Immature natural killer cell (primary cell): ENCODE measurements around the gene ITPR1. TPM values are rescaled to one million over a fixed set of nuclear protein-coding genes. Genes with fewer than 3 reads are reported as not detected.
A peak's percentile ranks its signal among the peaks of the same experiment; 100 is the strongest.

Source experiments
- DNase-seq, 3 donors: peaks; one replicate each; pipeline ENCODE4 v3.0.0; 2022; ENCODE audit warnings: mixed read lengths in 1 of 3
- H3K27ac Mint-ChIP-seq, 6 donors: one replicate each; pipeline ENCODE4 v1.8.0; 2020; ENCODE audit warnings: mixed read lengths in 6 of 6, mild to moderate bottlenecking in 5 of 6, inconsistent platforms in 4 of 6, moderate library complexity in 3 of 6
- H3K27me3 Mint-ChIP-seq, 3 donors: one replicate each; pipeline ENCODE4 v1.8.0; 2020 to 2021; ENCODE audit warnings: low read depth in 3 of 3, mild to moderate bottlenecking in 3 of 3, mixed read lengths in 3 of 3, moderate library complexity in 3 of 3, inconsistent platforms in 1 of 3
- H3K36me3 Mint-ChIP-seq, 3 donors: one replicate each; pipeline ENCODE4 v1.8.0; 2020; ENCODE audit warnings: mixed read lengths in 3 of 3, inconsistent platforms in 2 of 3, mild to moderate bottlenecking in 2 of 3
- H3K4me1 Mint-ChIP-seq, 2 donors: one replicate each; pipeline ENCODE4 v1.8.0; 2020; ENCODE audit warnings: inconsistent platforms in 2 of 2, mild to moderate bottlenecking in 2 of 2, mixed read lengths in 2 of 2, moderate library complexity in 1 of 2
- H3K4me3 Mint-ChIP-seq, 5 donors: one replicate each; pipeline ENCODE4 v1.8.0; 2020; ENCODE audit warnings: mild to moderate bottlenecking in 5 of 5, mixed read lengths in 5 of 5, inconsistent platforms in 3 of 5, moderate library complexity in 3 of 5
- H3K9me3 Mint-ChIP-seq, 6 donors: one replicate each; pipeline ENCODE4 v1.8.0; 2020; ENCODE audit warnings: mild to moderate bottlenecking in 6 of 6, mixed read lengths in 6 of 6, inconsistent platforms in 4 of 6, moderate library complexity in 3 of 6
- polyA plus RNA-seq, 3 donors: library from polyadenylated mRNA; unstranded; fragments of 300-500 nt; fragmentation: Illumina TruSeq; gene quantifications; one replicate each; pipeline ENCODE4 v1.2.3, GENCODE V29; 2021

ITPR1 gene
- polyA plus RNA-seq, 3 donors from 2014 or later = 3.0 to 14.7 (median 7.6) TPM

GRCh38 chr3:4508048-4508981, 15.2 kb downstream of the ITPR1 start:
- H3K4me3 Mint-ChIP-seq = peak overlapping the region in 3 of 5 donors; percentile 5 to 68 (median 19)
- peaks cover 0 to 2% (median 0%) of the 10 kb centered on the region in 3 donors for H3K27me3 Mint-ChIP-seq
- no peaks in the 10 kb centered on the region for H3K9me3 Mint-ChIP-seq
- H3K4me1 Mint-ChIP-seq = peaks cover 54% of the 10 kb centered on the region in 2 donors
- peak overlapping the region in 4 of 6 donors; percentile 26 to 93 (median 81) for H3K27ac Mint-ChIP-seq
- H3K36me3 Mint-ChIP-seq = peaks cover 4 to 14% (median 5%) of the 10 kb centered on the region in 3 donors
- DNase-seq = no peak

GRCh38 chr3:4509043-4509442, 15.9 kb downstream of the ITPR1 start:
- H3K9me3 Mint-ChIP-seq = no peaks in the 10 kb centered on the region
- peaks cover 4 to 14% (median 5%) of the 10 kb centered on the region in 3 donors for H3K36me3 Mint-ChIP-seq
- no peak overlapping the region for H3K4me3 Mint-ChIP-seq
- H3K4me1 Mint-ChIP-seq = peaks cover 46 to 47% of the 10 kb centered on the region in 2 donors
- DNase-seq = no peak
- no peak overlapping the region for H3K27ac Mint-ChIP-seq
- peaks cover 0 to 2% (median 0%) of the 10 kb centered on the region in 3 donors for H3K27me3 Mint-ChIP-seq

DNA sequence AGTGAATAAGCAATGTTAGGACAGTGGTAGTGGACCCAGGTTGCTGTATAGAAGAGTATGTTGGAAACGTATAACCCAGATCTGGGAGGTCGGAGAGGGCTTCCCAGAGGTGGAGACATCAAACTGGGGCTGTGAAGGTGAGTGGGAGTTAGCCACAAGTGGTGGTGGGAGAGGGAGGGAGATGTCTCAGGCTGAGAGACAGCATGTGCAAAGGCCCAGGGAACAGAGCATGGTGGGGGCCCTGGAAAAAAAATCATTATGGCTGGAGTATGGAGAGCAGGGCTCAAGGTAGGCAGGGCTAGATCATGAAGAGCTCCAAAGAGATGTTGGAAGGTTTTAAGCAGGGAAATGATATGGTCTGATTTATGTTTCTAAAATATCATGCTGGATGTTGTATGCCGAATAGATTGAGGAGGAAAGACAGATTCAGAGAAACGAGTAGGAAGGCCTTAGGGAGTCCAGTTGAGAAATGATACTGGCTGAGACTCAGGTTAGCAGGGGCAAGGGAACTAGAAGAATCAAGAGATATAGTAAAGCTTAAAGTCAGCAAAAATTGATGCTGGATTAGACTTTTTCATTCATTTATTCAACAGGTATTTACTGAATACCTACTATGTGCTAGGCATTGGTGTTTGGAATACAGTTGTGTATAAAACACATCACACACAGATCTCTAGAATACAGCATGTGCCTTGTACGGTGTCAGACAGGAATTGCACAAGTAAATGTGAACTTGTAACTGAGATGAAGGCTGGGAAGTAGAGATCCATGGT, 17.0 kb downstream of the ITPR1 start:
- Mint-ChIP-seq H3K27me3 (peaks cover 0 to 2% (median 0%) of the 10 kb centered on the region in 3 donors), H3K36me3 (peaks cover 4 to 14% (median 5%) of the 10 kb centered on the region in 3 donors), H3K9me3 (no peaks in the 10 kb centered on the region), H3K4me1 (peaks cover 35 to 36% of the 10 kb centered on the region in 2 donors), H3K27ac (peak overlapping the region in 2 of 6 donors; percentile 19 to 65), H3K4me3 (no peak overlapping the region)
- DNase-seq = no peak

DNA sequence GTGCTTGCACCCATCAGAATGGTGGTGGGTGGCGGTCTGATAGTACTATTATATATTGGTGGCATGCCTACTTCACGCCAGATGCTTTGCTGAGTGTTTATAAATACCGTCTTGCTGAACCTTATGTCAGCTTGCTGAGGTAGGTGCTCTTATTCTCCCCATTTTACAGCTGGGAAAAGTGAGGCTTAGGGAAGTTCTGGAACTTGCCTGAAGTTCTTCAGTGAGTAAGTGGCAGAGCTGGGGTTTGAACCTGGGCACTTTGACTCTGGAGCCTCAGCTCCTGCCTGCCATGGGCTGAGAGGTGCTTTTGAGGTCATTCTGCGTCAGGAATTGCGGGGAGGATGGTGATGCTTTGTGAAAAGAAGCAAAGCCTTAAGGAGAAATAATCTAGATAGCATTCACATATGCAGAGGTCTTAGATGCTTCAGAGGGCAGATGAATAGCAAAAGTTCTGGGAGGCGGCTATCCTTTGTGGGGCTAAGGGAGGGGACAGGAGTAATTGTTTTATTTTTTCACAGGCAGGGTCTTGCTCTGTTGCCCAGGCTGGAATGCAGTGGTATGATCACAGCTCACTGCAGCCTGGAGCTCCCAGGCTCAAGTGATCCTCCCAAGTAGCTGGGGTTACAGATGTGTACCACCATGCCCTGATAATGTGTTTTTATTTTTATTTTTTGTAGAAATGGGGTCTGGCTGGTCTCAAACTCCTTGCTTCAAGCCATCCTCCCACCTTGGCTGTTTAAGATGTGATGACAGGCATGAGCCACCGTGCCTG, 18.5 kb downstream of the ITPR1 start:
- H3K9me3 Mint-ChIP-seq = no peaks in the 10 kb centered on the region
- DNase-seq = no peak
- peaks cover 4 to 14% (median 5%) of the 10 kb centered on the region in 3 donors for H3K36me3 Mint-ChIP-seq
- H3K4me3 Mint-ChIP-seq = no peak overlapping the region
- H3K27me3 Mint-ChIP-seq = no peaks in the 10 kb centered on the region
- H3K4me1 Mint-ChIP-seq = peaks cover 20 to 21% of the 10 kb centered on the region in 2 donors
- H3K27ac Mint-ChIP-seq = no peak overlapping the region

GRCh38 chr3:4512895-4513616, 19.9 kb downstream of the ITPR1 start:
- DNase-seq = no peak
- Mint-ChIP-seq H3K4me1 (peaks cover 8 to 13% of the 10 kb centered on the region in 2 donors), H3K27me3 (no peaks in the 10 kb centered on the region), H3K4me3 (no peak overlapping the region), H3K27ac (peak overlapping the region in 1 of 6 donors; percentile 14), H3K9me3 (no peaks in the 10 kb centered on the region), H3K36me3 (peaks cover 4 to 11% (median 7%) of the 10 kb centered on the region in 3 donors)

DNA sequence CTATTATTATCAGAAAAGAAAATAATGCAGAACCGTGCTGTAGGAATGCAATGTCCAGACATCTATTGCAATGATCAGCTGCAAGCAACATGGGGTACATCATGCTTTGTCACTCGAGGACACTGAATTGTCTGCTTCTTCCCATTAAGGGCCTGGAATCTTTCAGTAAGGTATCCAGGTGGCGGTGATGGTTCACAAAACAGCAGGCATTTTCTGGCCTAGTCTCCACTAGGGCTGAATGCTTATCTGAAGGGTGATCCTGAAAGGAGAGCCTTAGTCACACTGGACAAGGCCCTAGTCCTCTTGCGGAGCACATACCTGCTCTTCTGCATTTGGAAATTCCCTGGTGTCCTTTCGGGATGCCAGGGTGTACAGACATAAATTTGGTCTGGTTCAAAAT, 21.2 kb downstream of the ITPR1 start:
- Mint-ChIP-seq H3K9me3 (no peaks in the 10 kb centered on the region), H3K36me3 (peaks cover 0 to 11% (median 7%) of the 10 kb centered on the region in 3 donors), H3K27me3 (peaks cover 0 to 2% (median 0%) of the 10 kb centered on the region in 3 donors), H3K27ac (no peak overlapping the region), H3K4me3 (no peak overlapping the region), H3K4me1 (peaks cover 14 to 19% of the 10 kb centered on the region in 2 donors)
- no peak for DNase-seq

DNA sequence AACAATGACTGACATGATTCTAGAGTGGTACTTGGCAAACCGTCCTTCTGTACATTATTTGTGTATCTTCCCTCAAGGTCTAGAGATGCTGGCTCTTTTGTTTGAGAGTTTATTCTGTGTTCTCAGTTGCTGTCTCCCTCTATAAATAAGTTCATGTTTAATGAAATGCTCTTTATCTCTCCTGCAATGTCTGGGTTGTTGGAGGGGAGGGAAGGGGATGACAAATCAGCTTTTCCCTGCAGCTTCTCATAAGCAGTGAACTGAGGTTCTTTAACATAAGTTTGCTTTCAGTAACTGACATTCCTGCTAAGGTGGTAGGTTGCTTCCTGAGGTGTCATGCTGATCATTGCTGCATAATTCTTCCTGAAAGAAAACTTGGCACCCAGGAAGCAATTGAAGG, 21.8 kb downstream of the ITPR1 start:
- Mint-ChIP-seq H3K4me1 (peaks cover 20 to 25% of the 10 kb centered on the region in 2 donors), H3K36me3 (peaks cover 0 to 11% (median 4%) of the 10 kb centered on the region in 3 donors), H3K27ac (no peak overlapping the region), H3K9me3 (no peaks in the 10 kb centered on the region), H3K27me3 (peaks cover 0 to 2% (median 0%) of the 10 kb centered on the region in 3 donors), H3K4me3 (no peak overlapping the region)
- DNase-seq = no peak

DNA sequence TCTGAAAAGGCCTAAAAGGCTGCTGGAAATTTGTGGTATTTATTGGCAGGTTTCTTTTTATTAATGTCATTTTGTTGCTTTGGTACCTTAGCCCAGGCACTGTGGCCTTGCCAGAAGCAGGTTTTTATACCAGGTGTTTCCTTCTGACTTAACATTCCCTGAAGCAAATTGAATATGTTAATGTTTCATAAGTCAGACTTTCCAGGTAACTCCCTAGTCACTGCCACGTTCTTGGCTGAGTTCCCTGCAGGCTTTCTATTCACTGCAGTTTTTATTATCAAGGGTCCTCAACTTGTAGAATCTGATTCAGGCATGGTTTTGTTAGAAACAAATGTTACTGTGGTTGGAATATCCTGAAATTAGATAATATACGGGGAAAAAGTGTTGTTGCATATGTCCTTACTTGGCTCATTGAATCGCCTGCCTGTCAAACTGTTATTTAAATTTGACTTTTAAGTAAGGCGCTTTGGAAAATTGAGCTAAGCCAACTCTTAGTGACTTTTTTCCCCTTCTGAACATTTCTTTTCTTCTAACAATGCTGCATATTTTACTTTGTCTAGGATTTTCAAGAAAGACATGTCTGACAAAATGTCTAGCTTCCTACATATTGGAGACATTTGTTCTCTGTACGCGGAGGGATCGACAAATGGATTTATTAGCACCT, 22.9 kb downstream of the ITPR1 start:
- no peak overlapping the region for H3K27ac Mint-ChIP-seq
- peaks cover 0 to 3% (median 3%) of the 10 kb centered on the region in 3 donors for H3K36me3 Mint-ChIP-seq
- H3K4me3 Mint-ChIP-seq = no peak overlapping the region
- no peaks in the 10 kb centered on the region for H3K9me3 Mint-ChIP-seq
- peaks cover 26 to 33% of the 10 kb centered on the region in 2 donors for H3K4me1 Mint-ChIP-seq
- H3K27me3 Mint-ChIP-seq = peaks cover 0 to 2% (median 0%) of the 10 kb centered on the region in 3 donors
- DNase-seq = no peak

DNA sequence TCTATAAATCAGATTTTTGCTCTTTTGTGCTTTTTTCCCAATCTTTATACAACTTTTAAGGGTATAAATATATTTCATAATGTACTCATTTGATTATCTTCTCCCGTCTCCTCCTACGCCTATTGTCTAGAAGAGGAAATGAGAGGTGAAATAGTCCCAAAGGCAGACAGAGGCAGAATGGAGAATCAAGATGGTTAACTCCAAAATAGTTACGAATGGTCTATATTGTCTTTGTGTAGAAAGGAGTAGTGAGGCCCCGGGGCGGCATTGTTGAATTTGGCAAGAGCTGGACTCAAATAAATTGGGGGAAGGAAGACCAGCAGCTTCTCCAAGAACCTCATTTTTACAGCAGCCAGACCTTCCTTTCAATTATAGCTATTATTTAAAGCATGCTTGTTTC, 23.9 kb downstream of the ITPR1 start:
- peaks cover 26 to 33% of the 10 kb centered on the region in 2 donors for H3K4me1 Mint-ChIP-seq
- H3K9me3 Mint-ChIP-seq = no peaks in the 10 kb centered on the region
- peak overlapping the region in 4 of 6 donors; percentile 18 to 92 (median 42) for H3K27ac Mint-ChIP-seq

GRCh38 chr3:4517643-4518311, 24.6 kb downstream of the ITPR1 start:
- Mint-ChIP-seq H3K4me3 (peak overlapping the region in 1 of 5 donors; percentile 39), H3K27ac (peak overlapping the region; percentile 85 to 95 (median 92)), H3K27me3 (peaks cover 0 to 2% (median 0%) of the 10 kb centered on the region in 3 donors), H3K9me3 (no peaks in the 10 kb centered on the region), H3K4me1 (peaks cover 26 to 33% of the 10 kb centered on the region in 2 donors), H3K36me3 (peaks cover 4 to 8% (median 4%) of the 10 kb centered on the region in 3 donors)
- no peak for DNase-seq

More for the DNA sequence above, 23.9 kb downstream of the ITPR1 start:
- Mint-ChIP-seq H3K4me3 (no peak overlapping the region), H3K36me3 (peaks cover 0 to 3% (median 2%) of the 10 kb centered on the region in 3 donors), H3K27me3 (peaks cover 0 to 2% (median 0%) of the 10 kb centered on the region in 3 donors)
- DNase-seq = no peak

- DNase-seq = no peak
- H3K27me3 Mint-ChIP-seq = peaks cover 0 to 2% (median 0%) of the 10 kb centered on the region in 3 donors
- H3K36me3 Mint-ChIP-seq = peaks cover 10 to 17% (median 14%) of the 10 kb centered on the region in 3 donors
- H3K4me1 Mint-ChIP-seq = peaks cover 28 to 33% of the 10 kb centered on the region in 2 donors
- H3K27ac Mint-ChIP-seq = peak overlapping the region; percentile 85 to 95 (median 92)
- H3K9me3 Mint-ChIP-seq = no peaks in the 10 kb centered on the region
- peak overlapping the region in 3 of 5 donors; percentile 17 to 85 (median 28) for H3K4me3 Mint-ChIP-seq
Measured at GRCh38 chr3:4520033-4520816, 27.1 kb downstream of the ITPR1 start.
